ENCODE data around the gene PDZD7.

PDZD7 gene

GRCh38 chr10:101028446-101029337 lies 2.2 kb downstream of the PDZD7 start:
- no peak for DNase-seq (ENCODE audit: low spot score in 2 of 2)
- H3K4me1 ChIP-seq, result peaks cover 12% of the 10 kb centered on the region
- in situ Hi-C loops (cut with MboI; ENCODE audit: low sequenced_read_pairs), result no loop called here

GRCh38 chr10:101027106-101027720 lies 3.7 kb downstream of the PDZD7 start:
- H3K4me3 ChIP-seq, result no peak overlapping the region
- H3K27me3 ChIP-seq (ENCODE audit: low read depth), result no peaks in the 10 kb centered on the region
- DNase-seq (ENCODE audit: low spot score in 2 of 2), result no peak
- no peaks in the 10 kb centered on the region for H3K36me3 ChIP-seq (replicated peaks)
- in situ Hi-C loops (cut with MboI; ENCODE audit: low sequenced_read_pairs), result no loop called here
- H3K9me3 ChIP-seq, result no peaks in the 10 kb centered on the region
- H3K4me1 ChIP-seq, result peaks cover 4% of the 10 kb centered on the region

More at GRCh38 chr10:101028446-101029337, 2.2 kb downstream of the PDZD7 start:
- Histone ChIP-seq H3K27me3 (ENCODE audit: low read depth) (no peaks in the 10 kb centered on the region), H3K9me3 (no peaks in the 10 kb centered on the region), H3K36me3 (replicated peaks) (no peaks in the 10 kb centered on the region), H3K4me3 (no peak overlapping the region)

GRCh38 chr10:101022967-101023705 lies 7.8 kb downstream of the PDZD7 start:
- DNase-seq (ENCODE audit: low spot score in 2 of 2), result no peak
- in situ Hi-C loops (cut with MboI; ENCODE audit: low sequenced_read_pairs), result no loop called here
- Histone ChIP-seq H3K4me1 (no peaks in the 10 kb centered on the region; the same call in 1 of the 2 replicates), H3K9me3 (no peaks in the 10 kb centered on the region), H3K36me3 (replicated peaks) (no peaks in the 10 kb centered on the region), H3K4me3 (no peak overlapping the region), H3K27me3 (ENCODE audit: low read depth) (no peaks in the 10 kb centered on the region)

DNA sequence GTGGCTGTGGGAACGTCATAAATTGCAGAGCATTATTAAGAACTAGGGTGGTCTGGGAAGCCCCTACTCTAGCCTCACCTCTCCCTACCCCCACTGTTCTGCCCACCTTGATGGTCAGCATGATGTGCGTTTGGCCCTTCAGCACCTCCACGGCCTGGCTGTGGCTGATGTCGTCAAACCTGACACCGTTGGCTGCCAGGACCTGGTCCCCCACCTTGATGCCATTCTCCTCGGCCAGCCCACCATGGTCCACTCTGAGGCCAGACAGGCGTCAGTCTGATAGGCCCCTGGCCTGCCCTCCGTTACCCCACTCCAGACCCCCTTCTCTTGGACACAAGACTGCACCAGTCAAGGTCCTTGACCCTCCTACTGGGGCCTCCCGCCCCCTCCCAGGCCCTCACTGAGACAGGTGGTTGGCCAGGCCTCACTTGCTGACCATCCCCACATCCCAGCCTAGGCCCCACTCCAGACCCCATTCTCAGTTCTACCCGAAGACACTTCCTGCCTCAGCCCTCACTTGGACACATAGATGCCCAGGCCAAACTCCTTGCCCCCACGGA lies 9.2 kb downstream of the PDZD7 start:
- Histone ChIP-seq H3K36me3 (replicated peaks) (no peaks in the 10 kb centered on the region), H3K4me3 (no peak overlapping the region), H3K4me1 (no peaks in the 10 kb centered on the region; the same call in 1 of the 2 replicates), H3K27me3 (ENCODE audit: low read depth) (no peaks in the 10 kb centered on the region), H3K9me3 (no peaks in the 10 kb centered on the region)
- in situ Hi-C loops (cut with MboI; ENCODE audit: low sequenced_read_pairs), result no loop called here
- DNase-seq (ENCODE audit: low spot score in 2 of 2), result no peak

- in situ Hi-C loops (cut with MboI; ENCODE audit: low sequenced_read_pairs), result no loop called here
- no peak for DNase-seq (ENCODE audit: low spot score in 2 of 2)
- no peaks in the 10 kb centered on the region for H3K27me3 ChIP-seq (ENCODE audit: low read depth)
- no peaks in the 10 kb centered on the region for H3K9me3 ChIP-seq
- H3K4me1 ChIP-seq, result no peaks in the 10 kb centered on the region; the same call in 1 of the 2 replicates
- H3K4me3 ChIP-seq, result no peak overlapping the region
- H3K36me3 ChIP-seq (replicated peaks), result no peaks in the 10 kb centered on the region
Observed at GRCh38 chr10:101021239-101021638, 9.7 kb downstream of the PDZD7 start.

- no peaks in the 10 kb centered on the region for H3K36me3 ChIP-seq (replicated peaks)
- H3K27me3 ChIP-seq (ENCODE audit: low read depth), result no peaks in the 10 kb centered on the region
- DNase-seq (ENCODE audit: low spot score in 2 of 2), result no peak
- no peaks in the 10 kb centered on the region for H3K9me3 ChIP-seq
- in situ Hi-C loops (cut with MboI; ENCODE audit: low sequenced_read_pairs), result no loop called here
- no peaks in the 10 kb centered on the region; the same call in 1 of the 2 replicates for H3K4me1 ChIP-seq
- no peak overlapping the region for H3K4me3 ChIP-seq
Observed at GRCh38 chr10:101020427-101021075, 10.4 kb downstream of the PDZD7 start.

- Histone ChIP-seq H3K9me3 (no peaks in the 10 kb centered on the region), H3K4me3 (no peak overlapping the region), H3K4me1 (no peaks in the 10 kb centered on the region; the same call in 1 of the 2 replicates), H3K36me3 (replicated peaks) (no peaks in the 10 kb centered on the region), H3K27me3 (ENCODE audit: low read depth) (no peaks in the 10 kb centered on the region)
- no peak for DNase-seq (ENCODE audit: low spot score in 2 of 2)
- in situ Hi-C loops (cut with MboI; ENCODE audit: low sequenced_read_pairs), result no loop called here
Observed at GRCh38 chr10:101019440-101019703, 11.6 kb downstream of the PDZD7 start.

DNA sequence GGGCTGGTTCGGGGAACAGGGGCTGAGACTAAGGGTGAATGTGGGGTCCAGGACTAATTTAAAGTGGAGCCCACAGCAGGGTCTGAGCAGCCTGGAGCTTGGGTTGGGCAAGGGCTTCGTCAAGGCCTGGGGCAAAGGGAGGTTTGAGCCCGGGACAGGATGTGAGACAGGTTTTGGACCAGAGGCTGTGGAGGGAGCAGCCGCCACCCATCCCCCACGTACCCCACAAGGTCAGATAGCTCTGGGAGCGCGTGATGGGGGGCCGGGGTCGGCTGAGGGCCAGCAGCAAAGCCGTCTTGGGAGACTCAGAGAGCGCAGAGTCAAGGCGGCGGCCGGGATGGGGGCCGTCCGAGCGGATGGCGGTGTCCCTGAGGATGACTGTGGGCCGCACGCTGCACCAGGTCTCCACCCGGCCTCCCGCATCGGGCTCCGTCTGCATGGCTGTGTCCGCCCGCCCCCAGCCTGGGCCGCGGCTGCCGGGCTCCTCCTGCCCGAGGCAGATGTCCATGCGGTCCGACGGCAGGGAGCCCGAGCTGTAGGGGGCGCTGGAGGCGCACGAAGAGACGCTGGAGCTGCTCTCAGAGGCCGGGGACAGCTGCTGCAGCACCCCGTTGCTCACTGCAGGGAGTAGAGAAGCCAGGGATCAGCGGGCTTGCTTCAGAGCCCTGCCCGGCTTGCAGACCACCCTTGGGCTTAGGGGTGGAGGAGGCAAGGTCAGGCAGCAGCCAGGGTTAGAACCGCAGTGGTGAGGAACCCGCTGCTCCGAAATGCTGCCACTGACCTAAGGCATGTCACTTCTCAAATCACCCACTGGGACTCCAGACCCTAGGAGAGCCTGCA lies 12.1 kb downstream of the PDZD7 start:
- Histone ChIP-seq H3K4me1 (no peaks in the 10 kb centered on the region; the same call in 1 of the 2 replicates), H3K4me3 (peak overlapping the region; percentile 1; the same call in 1 of the 2 replicates), H3K36me3 (replicated peaks) (no peaks in the 10 kb centered on the region), H3K9me3 (no peaks in the 10 kb centered on the region), H3K27me3 (ENCODE audit: low read depth) (no peaks in the 10 kb centered on the region)
- in situ Hi-C loops (cut with MboI; ENCODE audit: low sequenced_read_pairs), result no loop called here
- DNase-seq (ENCODE audit: low spot score in 2 of 2), result peak; percentile 69 to 95

DNA sequence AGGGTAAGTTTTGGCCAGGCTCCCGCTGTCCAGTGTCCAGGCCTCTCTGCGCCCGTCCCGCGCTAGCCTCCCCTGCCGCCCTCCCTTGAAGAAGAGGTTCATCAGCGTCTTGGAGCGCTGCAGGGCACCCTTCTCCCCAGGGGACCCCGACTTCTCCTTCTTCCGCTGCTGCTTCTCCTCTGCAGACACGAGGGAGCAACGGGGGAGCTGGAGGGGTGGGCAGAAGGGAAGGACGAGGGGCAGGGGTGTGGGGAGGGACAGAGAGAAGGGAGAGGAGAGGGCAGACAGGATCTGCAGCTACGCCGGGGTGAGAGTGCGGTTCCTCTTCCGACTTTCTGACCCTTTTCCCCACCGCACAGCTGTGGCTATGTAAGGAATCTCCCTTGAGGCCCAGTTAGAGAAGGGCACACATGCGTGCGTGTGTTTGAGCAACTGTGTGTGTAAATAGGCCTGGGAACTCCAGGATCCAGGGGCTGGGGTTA lies 12.8 kb downstream of the PDZD7 start:
- in situ Hi-C loops (cut with MboI; ENCODE audit: low sequenced_read_pairs), result no loop called here
- no peak overlapping the region for H3K4me3 ChIP-seq

GRCh38 chr10:101016814-101017213 lies 14.1 kb downstream of the PDZD7 start:
- no peak for DNase-seq (ENCODE audit: low spot score in 2 of 2)
- H3K36me3 ChIP-seq (replicated peaks), result no peaks in the 10 kb centered on the region
- H3K9me3 ChIP-seq, result no peaks in the 10 kb centered on the region
- no peaks in the 10 kb centered on the region for H3K27me3 ChIP-seq (ENCODE audit: low read depth)
- no peaks in the 10 kb centered on the region; the same call in 1 of the 2 replicates for H3K4me1 ChIP-seq
- in situ Hi-C loops (cut with MboI; ENCODE audit: low sequenced_read_pairs), result no loop called here
- H3K4me3 ChIP-seq, result no peak overlapping the region

More for the DNA sequence above, 12.8 kb downstream of the PDZD7 start:
- Histone ChIP-seq H3K36me3 (replicated peaks) (no peaks in the 10 kb centered on the region), H3K9me3 (no peaks in the 10 kb centered on the region), H3K4me1 (no peaks in the 10 kb centered on the region; the same call in 1 of the 2 replicates), H3K27me3 (ENCODE audit: low read depth) (no peaks in the 10 kb centered on the region)
- DNase-seq (ENCODE audit: low spot score in 2 of 2), result no peak

GRCh38 chr10:101015582-101015973 lies 15.4 kb downstream of the PDZD7 start:
- no peaks in the 10 kb centered on the region for H3K27me3 ChIP-seq (ENCODE audit: low read depth)
- no peak overlapping the region for H3K4me3 ChIP-seq
- in situ Hi-C loops (cut with MboI; ENCODE audit: low sequenced_read_pairs), result no loop called here
- DNase-seq (ENCODE audit: low spot score in 2 of 2), result no peak
- no peaks in the 10 kb centered on the region for H3K36me3 ChIP-seq (replicated peaks)
- H3K4me1 ChIP-seq, result no peaks in the 10 kb centered on the region; the same call in 1 of the 2 replicates
- H3K9me3 ChIP-seq, result no peaks in the 10 kb centered on the region

- no peak for DNase-seq (ENCODE audit: low spot score in 2 of 2)
- H3K36me3 ChIP-seq (replicated peaks), result no peaks in the 10 kb centered on the region
- H3K4me3 ChIP-seq, result no peak overlapping the region
- in situ Hi-C loops (cut with MboI; ENCODE audit: low sequenced_read_pairs), result loop anchor here (5.0 kb wide), 1 partner anchor 453 kb away; no protein-coding TSS in a partner anchor
- no peaks in the 10 kb centered on the region for H3K27me3 ChIP-seq (ENCODE audit: low read depth)
- no peaks in the 10 kb centered on the region; the same call in 1 of the 2 replicates for H3K4me1 ChIP-seq
- H3K9me3 ChIP-seq, result no peaks in the 10 kb centered on the region
Observed at GRCh38 chr10:101014966-101015581, 15.9 kb downstream of the PDZD7 start.

All from HAP-1 (cell line).